Mucosa of rectum (tissue), 2 donors: ENCODE results near the gene CHTF18.

Source experiments
- H3K27ac ChIP-seq, 2 donors: one replicate each; pipeline ENCODE4 v1.7.0; 2013; ENCODE audit warnings: inconsistent platforms in 2 of 2, low read depth in 2 of 2, low read length in 2 of 2
- H3K27me3 ChIP-seq, 2 donors: one replicate each; pipeline ENCODE4 v1.7.0; 2013; ENCODE audit warnings: low read length in 2 of 2; ENCODE audit not compliant: control insufficient read depth in 2 of 2, insufficient read depth in 2 of 2
- H3K36me3 ChIP-seq, 2 donors: one replicate each; pipeline ENCODE4 v1.7.0; 2013; ENCODE audit warnings: low read length in 2 of 2; ENCODE audit not compliant: control insufficient read depth in 2 of 2, insufficient read depth in 2 of 2
- H3K4me1 ChIP-seq, 2 donors: one replicate each; pipeline ENCODE4 v1.7.0; 2013; ENCODE audit warnings: low read length in 2 of 2, mild to moderate bottlenecking in 1 of 2; ENCODE audit not compliant: control insufficient read depth in 2 of 2, insufficient read depth in 2 of 2
- H3K4me3 ChIP-seq, 2 donors: one replicate each; pipeline ENCODE4 v1.7.0; 2013; ENCODE audit warnings: low read length in 2 of 2
- H3K9ac ChIP-seq, 2 donors: one replicate each; pipeline ENCODE4 v1.7.0; 2013; ENCODE audit warnings: low read length in 2 of 2, low read depth in 1 of 2, mild to moderate bottlenecking in 1 of 2
- H3K9me3 ChIP-seq, 2 donors: one replicate each; pipeline ENCODE4 v1.7.0; 2013; ENCODE audit warnings: low read length in 2 of 2; ENCODE audit not compliant: control insufficient read depth in 2 of 2
- donor health status: healthy.
- donor health status: Normal muscosa, but diverticular disease.

CHTF18 gene

DNA sequence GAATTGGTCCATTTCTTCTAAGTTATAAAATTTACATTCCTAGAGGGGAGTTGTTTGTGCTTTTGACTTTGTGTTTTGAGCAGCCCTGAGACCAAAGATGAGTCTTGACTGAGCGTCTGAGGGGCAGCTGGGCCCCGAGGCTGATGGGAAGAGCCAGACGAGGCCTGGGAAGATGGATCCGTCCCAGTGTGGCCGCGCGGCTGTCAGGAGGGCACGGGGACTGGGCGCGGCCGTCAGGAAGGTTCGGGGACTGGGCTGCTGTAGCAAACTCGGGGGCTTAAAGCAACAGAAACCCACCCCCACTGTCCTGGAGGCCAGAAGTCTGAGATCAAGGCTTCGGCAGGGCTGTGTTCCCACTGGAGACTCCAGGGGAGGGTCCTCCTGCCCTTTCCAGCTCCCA is 50.3 kb downstream of the CHTF18 start:
- Histone ChIP-seq H3K9ac (no peak overlapping the region), H3K4me1 (no peaks in the 10 kb centered on the region), H3K36me3 (no peaks in the 10 kb centered on the region), H3K4me3 (no peak overlapping the region), H3K27ac (no peak overlapping the region), H3K9me3 (peaks cover 0 to 7% of the 10 kb centered on the region in 2 donors), H3K27me3 (peaks cover 0 to 2% of the 10 kb centered on the region in 2 donors)

DNA sequence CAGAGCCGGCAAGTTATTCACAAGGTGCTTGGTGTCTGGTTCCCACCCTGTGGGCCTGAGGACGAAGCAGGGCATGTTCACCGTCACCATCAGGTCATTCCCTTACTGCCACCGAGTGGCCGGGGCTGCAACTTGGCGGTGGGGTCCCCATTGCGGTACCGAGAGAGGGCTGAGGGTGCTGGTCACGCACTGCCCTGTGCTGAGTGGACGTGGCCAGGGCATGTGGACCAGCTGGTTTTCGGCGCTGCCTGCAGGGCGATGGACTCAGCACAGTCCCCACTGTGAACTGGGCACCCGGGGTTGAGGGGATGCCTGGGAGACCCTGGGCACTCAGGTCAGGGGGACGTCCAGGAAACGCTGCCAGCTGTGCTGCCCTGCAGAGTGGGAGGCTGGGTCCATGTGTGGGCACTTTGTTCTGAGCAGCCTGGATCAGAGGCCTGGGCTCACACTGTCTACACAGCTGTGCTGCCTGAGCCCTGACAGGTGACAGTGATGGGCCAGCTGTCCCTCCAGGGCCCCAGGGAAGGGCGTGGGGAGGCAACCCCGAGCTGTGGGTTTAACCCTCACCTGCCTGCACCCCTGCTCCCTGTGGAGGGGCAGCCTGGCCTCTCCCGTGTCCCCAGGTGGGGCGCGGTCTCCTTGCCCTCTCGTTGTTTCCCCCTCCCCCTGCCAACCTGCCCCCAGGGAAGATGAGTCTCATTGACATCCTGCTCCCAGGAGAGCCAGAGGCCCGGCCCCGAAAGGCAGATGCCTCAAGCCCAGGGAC is 51.4 kb downstream of the CHTF18 start:
- Histone ChIP-seq H3K4me1 (no peaks in the 10 kb centered on the region), H3K9ac (no peak overlapping the region), H3K4me3 (no peak overlapping the region), H3K36me3 (no peaks in the 10 kb centered on the region), H3K27me3 (peaks cover 0 to under 1% of the 10 kb centered on the region in 2 donors), H3K27ac (no peak overlapping the region), H3K9me3 (peaks cover 0 to 7% of the 10 kb centered on the region in 2 donors)

DNA sequence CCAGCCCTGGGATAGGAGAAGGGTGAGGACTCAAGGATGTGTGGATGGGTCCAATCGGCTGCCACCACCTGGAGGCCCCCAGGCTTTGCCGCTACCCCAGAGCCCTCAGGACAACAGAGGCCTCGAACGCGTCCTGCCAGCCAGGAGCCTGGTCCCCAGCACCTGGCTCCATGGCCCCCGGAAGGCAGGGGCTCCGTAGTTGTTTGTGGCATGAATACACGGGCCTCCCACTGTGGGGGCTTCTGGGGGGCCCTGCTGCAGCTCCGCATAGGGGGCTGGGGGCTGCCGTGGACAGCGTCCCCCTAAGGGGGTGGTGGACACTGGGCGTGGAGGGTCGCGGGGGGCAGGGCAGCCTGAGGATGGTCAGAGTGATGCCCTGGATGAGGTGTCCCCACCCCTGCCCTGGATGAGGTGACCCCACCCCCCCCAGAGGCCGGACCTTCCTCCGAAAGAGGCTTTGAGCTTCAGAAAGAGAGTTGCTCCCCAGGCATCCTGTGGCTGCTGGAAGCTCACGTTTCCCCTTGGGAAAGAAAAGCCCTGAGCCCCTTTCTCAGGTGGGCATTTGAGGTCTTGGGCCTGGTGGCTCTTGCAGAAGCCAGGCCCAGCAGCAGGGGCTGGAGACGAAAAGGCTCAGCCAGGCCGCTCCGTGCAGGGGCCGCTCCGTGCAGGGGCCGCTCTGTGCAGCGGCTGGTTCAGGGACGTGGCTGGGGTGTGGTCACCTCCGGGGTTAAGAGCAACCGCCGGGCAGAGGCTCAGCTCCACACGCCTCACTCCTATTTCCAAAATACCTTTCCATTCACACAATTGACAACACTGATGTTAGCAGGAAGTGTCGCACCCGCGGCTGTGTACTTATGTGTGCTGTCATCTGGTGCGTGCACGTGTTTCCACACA is 52.4 kb downstream of the CHTF18 start:
- Histone ChIP-seq H3K9ac (no peak overlapping the region), H3K36me3 (no peaks in the 10 kb centered on the region), H3K27ac (no peak overlapping the region), H3K9me3 (peaks cover 0 to 7% of the 10 kb centered on the region in 2 donors), H3K4me3 (no peak overlapping the region), H3K4me1 (no peaks in the 10 kb centered on the region), H3K27me3 (no peaks in the 10 kb centered on the region)

DNA sequence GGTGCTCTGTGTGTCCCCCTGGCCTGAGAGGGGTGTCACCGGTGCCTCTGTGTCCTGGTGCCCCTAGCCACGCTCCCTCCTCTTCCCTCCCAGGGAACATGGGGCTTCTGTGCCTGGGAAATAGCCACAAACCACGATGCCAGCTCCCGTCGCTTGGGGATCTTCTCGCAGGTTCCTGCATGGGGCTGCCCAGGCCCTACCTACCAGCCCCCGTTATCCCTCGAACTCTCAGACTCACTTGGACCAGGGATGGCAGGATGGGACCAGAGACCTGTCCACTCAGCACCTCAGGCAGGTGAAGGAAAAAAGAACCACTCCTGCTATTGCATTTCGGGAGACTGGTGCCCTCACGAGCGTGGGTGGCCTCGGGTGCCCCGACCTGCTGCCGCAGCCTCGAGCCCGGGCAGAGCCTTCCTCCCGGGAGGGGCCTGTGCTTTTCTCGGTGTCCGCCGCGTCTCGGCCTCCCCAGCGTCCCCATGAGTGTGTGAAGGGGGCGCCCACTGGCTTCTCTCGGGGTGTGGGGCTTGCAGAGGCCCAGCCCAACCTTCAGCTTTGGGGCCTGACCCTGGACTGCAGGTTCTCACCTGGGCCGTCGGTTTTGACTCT is 53.1 kb downstream of the CHTF18 start:
- Histone ChIP-seq H3K9me3 (peaks cover 0 to 1% of the 10 kb centered on the region in 2 donors), H3K27ac (no peak overlapping the region), H3K4me3 (no peak overlapping the region), H3K4me1 (no peaks in the 10 kb centered on the region), H3K27me3 (no peaks in the 10 kb centered on the region), H3K36me3 (no peaks in the 10 kb centered on the region), H3K9ac (no peak overlapping the region)

DNA sequence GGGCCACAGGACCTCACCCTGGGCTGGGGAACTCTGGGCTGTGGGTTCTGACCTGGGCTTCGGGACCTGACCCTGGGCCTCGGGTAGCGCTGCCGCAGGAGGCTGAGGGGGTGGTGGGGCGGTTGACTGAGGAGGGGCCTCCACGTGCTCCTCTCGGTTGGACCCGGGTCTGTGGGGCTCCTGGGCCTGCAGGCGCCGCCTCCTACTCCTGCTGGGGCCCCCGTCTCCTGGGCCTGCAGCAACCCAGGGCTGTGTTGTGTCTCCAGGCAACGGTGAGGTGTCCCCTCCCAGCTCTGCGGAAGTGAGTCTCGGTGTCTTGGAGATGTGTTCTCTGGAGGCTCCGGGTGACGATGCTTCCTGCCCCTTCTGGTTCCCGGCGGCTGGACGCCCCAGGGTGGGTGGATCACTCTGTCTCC is 53.6 kb downstream of the CHTF18 start:
- no peak overlapping the region for H3K4me3 ChIP-seq
- no peak overlapping the region for H3K27ac ChIP-seq
- no peaks in the 10 kb centered on the region for H3K4me1 ChIP-seq
- H3K27me3 ChIP-seq, result no peaks in the 10 kb centered on the region
- no peaks in the 10 kb centered on the region for H3K36me3 ChIP-seq
- no peak overlapping the region for H3K9ac ChIP-seq
- H3K9me3 ChIP-seq, result no peaks in the 10 kb centered on the region

DNA sequence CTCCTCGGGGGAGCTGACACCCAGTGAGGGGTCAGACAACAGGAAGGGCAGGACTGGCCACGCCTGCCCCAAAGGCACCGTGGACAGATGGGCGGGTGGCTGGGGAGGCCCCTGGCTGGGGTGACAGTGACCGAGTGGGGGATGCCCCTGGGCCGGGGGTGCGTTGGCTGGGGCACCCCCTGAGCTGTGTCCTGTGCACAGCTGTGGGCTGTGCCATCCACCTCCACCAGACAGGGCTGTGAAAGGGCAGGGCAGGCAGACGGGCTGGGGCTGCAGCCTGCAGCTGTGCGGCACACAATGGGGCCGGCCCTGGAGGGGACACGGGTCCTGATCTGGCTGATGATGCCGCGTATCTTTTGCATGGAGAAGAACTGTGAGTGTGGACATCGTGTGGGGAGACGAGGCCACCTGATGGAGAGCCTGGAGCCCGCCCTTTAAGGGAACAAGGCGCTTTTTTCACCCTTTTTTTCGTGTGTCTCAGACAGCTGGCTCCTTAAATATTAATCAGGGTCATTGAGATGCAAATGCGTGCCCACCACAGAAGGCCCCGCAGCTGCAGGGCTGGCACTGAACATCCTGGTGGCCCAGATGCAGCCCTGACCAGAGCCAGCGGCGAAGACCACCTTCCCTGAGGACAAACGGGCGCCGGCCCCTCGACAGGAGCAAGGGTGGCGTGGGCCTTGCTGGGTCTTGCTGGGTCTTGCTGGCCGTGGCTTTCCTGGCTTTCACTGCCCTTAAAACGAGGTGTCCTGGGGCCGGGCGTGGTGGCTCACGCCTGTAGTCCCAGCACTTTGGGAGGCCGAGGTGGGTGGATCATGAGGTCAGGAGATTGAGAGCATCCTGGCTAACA is 54.5 kb downstream of the CHTF18 start:
- Histone ChIP-seq H3K27ac (no peak overlapping the region), H3K4me3 (no peak overlapping the region), H3K36me3 (no peaks in the 10 kb centered on the region), H3K9ac (no peak overlapping the region), H3K27me3 (no peaks in the 10 kb centered on the region), H3K4me1 (no peaks in the 10 kb centered on the region), H3K9me3 (no peaks in the 10 kb centered on the region)

DNA sequence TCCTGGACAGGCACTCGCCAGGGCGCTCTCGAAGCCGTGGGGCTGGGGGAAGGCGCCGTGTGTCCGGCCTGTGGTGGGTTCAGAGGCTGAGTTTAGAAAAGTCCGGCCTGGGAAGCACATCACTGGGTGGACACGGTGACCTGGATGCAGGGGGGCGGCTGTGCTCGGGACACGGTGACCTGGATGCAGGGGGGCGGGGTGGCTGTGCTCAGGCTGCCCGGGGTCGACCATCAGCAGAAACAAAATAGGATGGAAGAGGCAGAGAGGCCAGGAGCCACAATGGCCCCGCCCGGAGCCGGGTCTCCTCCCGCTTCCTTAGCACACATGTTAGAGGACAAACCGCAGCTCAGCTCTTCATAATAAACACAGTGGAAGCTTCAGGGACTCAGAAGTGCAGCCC is 55.4 kb downstream of the CHTF18 start:
- no peak overlapping the region for H3K27ac ChIP-seq
- no peaks in the 10 kb centered on the region for H3K9me3 ChIP-seq
- H3K4me3 ChIP-seq, result no peak overlapping the region
- H3K9ac ChIP-seq, result no peak overlapping the region
- H3K4me1 ChIP-seq, result no peaks in the 10 kb centered on the region
- no peaks in the 10 kb centered on the region for H3K27me3 ChIP-seq
- no peaks in the 10 kb centered on the region for H3K36me3 ChIP-seq

DNA sequence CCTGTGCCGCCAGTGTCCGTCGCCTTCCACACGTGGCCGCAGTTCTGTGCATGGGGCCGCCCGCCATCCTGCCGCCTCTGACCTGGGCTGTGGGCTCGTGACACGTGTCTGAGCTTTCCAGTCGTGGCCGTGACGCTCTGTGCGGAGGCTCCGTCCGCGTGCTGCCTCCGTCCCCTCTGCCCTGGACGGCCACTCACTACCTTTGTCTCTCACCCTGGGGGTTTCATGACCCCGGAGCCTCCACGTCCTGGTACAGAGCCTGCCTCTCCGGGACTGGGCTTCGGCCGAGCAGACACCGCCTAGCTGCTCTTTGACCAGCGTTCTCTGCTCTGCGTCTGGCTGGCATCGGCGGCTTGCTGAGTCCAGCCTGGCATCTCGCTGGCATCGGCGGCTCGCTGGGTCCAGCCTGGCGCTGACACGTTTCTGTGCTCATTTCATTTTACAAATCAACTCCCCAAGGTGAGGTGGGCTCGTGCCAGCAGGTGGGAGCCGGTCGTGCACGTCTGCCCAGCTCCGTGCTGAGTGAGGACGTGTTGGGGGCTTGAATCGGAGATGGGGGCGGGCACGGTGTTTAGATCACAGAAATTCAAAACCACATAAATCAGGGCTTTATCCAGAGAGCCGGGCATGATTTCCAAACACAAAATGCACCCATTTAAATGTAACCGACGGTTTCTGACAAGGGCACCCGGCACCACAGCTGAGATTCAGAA is 56.4 kb downstream of the CHTF18 start:
- Histone ChIP-seq H3K9ac (no peak overlapping the region), H3K9me3 (no peaks in the 10 kb centered on the region), H3K4me3 (no peak overlapping the region), H3K36me3 (no peaks in the 10 kb centered on the region), H3K27me3 (no peaks in the 10 kb centered on the region), H3K4me1 (no peaks in the 10 kb centered on the region), H3K27ac (no peak overlapping the region)

DNA sequence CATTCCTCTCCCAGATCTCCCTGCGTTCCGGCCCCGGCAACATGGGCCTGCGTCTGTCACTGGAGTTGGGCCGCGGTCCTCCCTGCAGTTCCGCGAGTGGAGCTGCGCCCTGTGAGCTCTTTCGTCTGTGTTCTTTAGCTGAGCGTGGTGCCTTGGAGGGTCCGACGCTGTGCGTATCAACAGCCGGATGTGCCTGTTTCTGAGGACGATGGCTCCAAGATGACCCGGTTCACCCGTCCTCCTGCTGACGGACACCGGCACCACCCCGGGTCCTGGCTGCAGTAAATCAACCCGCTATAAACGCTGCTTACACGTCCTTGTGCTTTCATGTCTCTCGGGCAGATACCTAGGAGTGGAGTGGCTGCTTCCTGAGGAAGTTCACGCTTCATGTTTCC is 56.9 kb downstream of the CHTF18 start:
- H3K4me3 ChIP-seq, result no peak overlapping the region
- H3K9ac ChIP-seq, result no peak overlapping the region
- H3K27me3 ChIP-seq, result no peaks in the 10 kb centered on the region
- H3K9me3 ChIP-seq, result no peaks in the 10 kb centered on the region
- no peak overlapping the region for H3K27ac ChIP-seq
- no peaks in the 10 kb centered on the region for H3K4me1 ChIP-seq
- no peaks in the 10 kb centered on the region for H3K36me3 ChIP-seq
